CD4-positive, alpha-beta T cell treated with Interleukin-15 for 4 hours (primary cell): ENCODE results near the gene RRAGA.
A peak's percentile ranks its signal among the peaks of the same experiment; 100 is the strongest.
"Not testable (repeated sequence)": the region's sequence is repeated elsewhere in the genome, so short reads cannot be mapped to it uniquely, and the experiment has no call there.

Source experiments
- DNase-seq: peaks from one replicate; pipeline ENCODE4 v3.0.0-alpha.2; 2020; ENCODE audit warnings: low spot score

RRAGA gene

DNA sequence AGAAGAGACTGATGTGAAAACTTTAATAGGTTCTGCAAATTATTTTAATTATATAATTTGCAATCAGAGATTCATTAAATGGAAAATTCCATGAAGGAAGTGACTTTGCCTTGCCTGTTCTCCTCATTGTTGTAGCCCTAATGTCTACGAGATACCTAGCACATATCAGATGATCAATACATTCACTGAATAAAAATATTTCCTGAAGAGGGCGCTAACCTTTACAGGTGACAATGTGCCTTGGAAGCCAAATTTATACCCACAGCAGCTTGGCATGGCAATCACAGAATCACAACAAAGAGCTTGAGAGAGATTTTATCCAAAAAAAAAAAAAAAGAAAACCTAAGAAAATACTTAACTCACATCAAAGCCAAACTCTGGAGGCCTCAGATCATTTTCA, 36.1 kb downstream of the RRAGA start:
- DNase-seq, result peak; percentile 62

GRCh38 chr9:19087106-19088000, 38.1 kb downstream of the RRAGA start:
- DNase-seq, result no peak

DNA sequence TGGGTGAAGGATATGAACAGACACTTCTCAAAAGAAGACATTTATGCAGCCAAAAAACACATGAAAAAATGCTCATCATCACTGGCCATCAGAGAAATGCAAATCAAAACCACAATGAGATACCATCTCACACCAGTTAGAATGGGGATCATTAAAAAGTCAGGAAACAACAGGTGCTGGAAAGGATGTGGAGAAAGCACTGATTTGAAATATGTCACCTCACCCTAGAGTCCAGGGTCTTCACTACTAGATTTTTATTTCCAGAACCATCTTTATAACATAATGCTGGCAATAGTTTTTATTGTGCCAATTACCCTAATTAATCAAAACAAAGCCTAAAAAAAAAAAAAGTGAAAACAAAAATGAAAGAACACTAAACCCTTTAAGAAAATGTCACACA, 48.2 kb downstream of the RRAGA start:
- DNase-seq, result not testable (repeated sequence)
